Transverse colon (tissue), 4 donors: Measurements from ENCODE around the gene RSL24D1. TPM values are rescaled to one million over a fixed set of nuclear protein-coding genes. Genes with fewer than 3 reads are reported as not detected.

Source experiments
- DNase-seq: peaks from one replicate; pipeline ENCODE4 v3.0.0-alpha.2; 2019
- H3K27ac ChIP-seq, 4 donors: fragments of 200-600 bp; sonication (generic); 2 replicates each; pipeline ENCODE4 v1.5.1; 2016 to 2018; ENCODE audit warnings: inconsistent platforms in 4 of 4
- H3K27me3 ChIP-seq: fragments of 200-600 bp; sonication (generic); 2 replicates; pipeline ENCODE4 v1.5.1; 2017; ENCODE audit warnings: inconsistent platforms
- H3K36me3 ChIP-seq, 4 donors: fragments of 200-600 bp; sonication (generic); 2 replicates each; pipeline ENCODE4 v1.5.1; 2017 to 2019; ENCODE audit warnings: inconsistent platforms in 4 of 4
- H3K4me1 ChIP-seq, 4 donors: fragments of 200-600 bp; sonication (generic); 2 replicates each; pipeline ENCODE4 v1.5.1; 2017 to 2020; ENCODE audit warnings: inconsistent platforms in 4 of 4
- H3K4me3 ChIP-seq, 4 donors: fragments of 200-600 bp; sonication (generic); 1 replicate in 1 of 4; 2 replicates in 3 of 4; pipeline versions ENCODE4 v1.5.1 to v1.6.1; 2017 to 2019; ENCODE audit warnings: inconsistent platforms in 4 of 4
- H3K9me3 ChIP-seq, 2 donors: fragments of 200-600 bp; sonication (generic); 2 replicates each; pipeline ENCODE4 v1.5.1; 2017 to 2019; ENCODE audit warnings: inconsistent platforms in 2 of 2
- CTCF ChIP-seq, 5 experiments: fragments of 200-600 bp in 3 of 5; fragments of 450-650 bp in 2 of 5; sonication (generic) in 3 of 5; IDR thresholded peaks; 1 replicate in 2 of 5; 2 replicates in 3 of 5; pipeline ENCODE4 v1.5.1; 2016 to 2017; ENCODE audit warnings: antibody characterized with exemption in 5 of 5, inconsistent platforms in 3 of 5, mild to moderate bottlenecking in 2 of 5, moderate library complexity in 1 of 5
- EP300 ChIP-seq: sonication (generic); formaldehyde crosslinking; IDR thresholded peaks from one replicate; pipeline ENCODE4 v1.6.1; 2017; ENCODE audit warnings: antibody characterized with exemption, low read depth
- POLR2A ChIP-seq: fragments of 450-650 bp; IDR thresholded peaks from one replicate; pipeline ENCODE4 v1.6.1; 2016; ENCODE audit warnings: antibody characterized with exemption, mild to moderate bottlenecking, moderate library complexity
- POLR2AphosphoS5 ChIP-seq, 3 donors: sonication (generic); formaldehyde crosslinking; IDR thresholded peaks; one replicate each; pipeline ENCODE4 v1.6.1; 2016; ENCODE audit warnings: antibody characterized with exemption in 3 of 3
- WGBS, 2 donors: methylation state at CpG; one replicate each; pipeline ENCODE4 v1.1.5; 2018; ENCODE audit warnings: low coverage in 1 of 2; 5-methylcytosine and 5-hydroxymethylcytosine counted together
- in situ Hi-C, 4 donors: fragments of 200-750 bp; cut with MboI; loops; one replicate each; pipeline versions ENCODE4 v1.15.0 to v1.15.1; 2017; ENCODE audit warnings: low sequenced_read_pairs in 3 of 4, low pct_ligation_motif_present in 1 of 4, low pct_unique_long_range_greater_than_20kb in 1 of 4
- intact Hi-C: fragments of 100-400 bp; cut with DNase I; formaldehyde crosslinking; loops from one replicate; pipeline ENCODE4 v1.15.1; 2023; ENCODE audit warnings: low total_unique reads
- total RNA-seq, 4 donors: library from RNA; depleted of rRNA; stranded (reverse); fragments of >200 nt; gene quantifications; one replicate each; pipeline ENCODE4 v1.1.0, GENCODE V29; 2016

The RSL24D1 gene
- total RNA-seq, 4 donors from 2014 or later, result 10.1 to 65.3 (median 29.9) TPM

DNA sequence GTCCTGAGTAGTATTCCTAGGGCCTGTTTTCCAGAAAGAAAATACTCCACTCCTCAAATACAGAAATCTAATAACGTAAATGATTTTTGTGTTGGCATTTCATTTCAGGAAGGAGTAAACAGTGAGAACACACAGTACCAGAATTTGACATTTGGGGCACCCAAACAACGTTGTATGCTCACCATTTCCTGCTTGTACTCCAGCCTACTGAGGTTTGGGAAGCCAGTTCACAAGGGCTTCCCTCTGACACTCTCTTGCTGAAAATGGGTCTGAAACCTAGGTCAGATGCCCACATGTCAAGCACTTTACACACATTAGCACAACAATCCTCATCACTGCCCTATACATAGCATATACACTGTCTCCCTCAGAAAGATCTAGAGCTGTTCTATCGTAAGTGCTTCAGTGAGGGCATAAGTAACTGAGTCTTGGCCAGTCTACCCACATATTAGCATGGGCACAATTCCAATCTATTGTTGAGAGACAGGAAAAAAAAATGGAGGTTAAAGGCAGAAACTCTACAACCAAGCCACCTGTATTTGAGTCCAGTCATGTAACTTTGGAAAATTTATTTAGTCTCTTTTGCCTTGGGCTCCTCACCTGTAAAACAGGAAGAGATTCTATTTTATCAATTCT, 43.5 kb upstream of the RSL24D1 start:
- Histone ChIP-seq H3K27ac (no peak overlapping the region), H3K4me1 (peaks cover 0 to 21% (median 2%) of the 10 kb centered on the region in 4 donors), H3K4me3 (no peak overlapping the region), H3K36me3 (no peaks in the 10 kb centered on the region), H3K9me3 (no peaks in the 10 kb centered on the region), H3K27me3 (no peaks in the 10 kb centered on the region)
- 65 to 76% methylated on average over 2 to 3 of the region's 3 CpGs for WGBS, 2 donors
- TF ChIP-seq CTCF (IDR thresholded peaks at IDR 0.05), result no peak
- no peak for TF ChIP-seq POLR2AphosphoS5 (IDR thresholded peaks at IDR 0.05)
- TF ChIP-seq POLR2A, result no peak
- TF ChIP-seq EP300, result no peak
- DNase-seq, result no peak
- in situ Hi-C loops (no loop called here), intact Hi-C loops (no loop called here)

DNA sequence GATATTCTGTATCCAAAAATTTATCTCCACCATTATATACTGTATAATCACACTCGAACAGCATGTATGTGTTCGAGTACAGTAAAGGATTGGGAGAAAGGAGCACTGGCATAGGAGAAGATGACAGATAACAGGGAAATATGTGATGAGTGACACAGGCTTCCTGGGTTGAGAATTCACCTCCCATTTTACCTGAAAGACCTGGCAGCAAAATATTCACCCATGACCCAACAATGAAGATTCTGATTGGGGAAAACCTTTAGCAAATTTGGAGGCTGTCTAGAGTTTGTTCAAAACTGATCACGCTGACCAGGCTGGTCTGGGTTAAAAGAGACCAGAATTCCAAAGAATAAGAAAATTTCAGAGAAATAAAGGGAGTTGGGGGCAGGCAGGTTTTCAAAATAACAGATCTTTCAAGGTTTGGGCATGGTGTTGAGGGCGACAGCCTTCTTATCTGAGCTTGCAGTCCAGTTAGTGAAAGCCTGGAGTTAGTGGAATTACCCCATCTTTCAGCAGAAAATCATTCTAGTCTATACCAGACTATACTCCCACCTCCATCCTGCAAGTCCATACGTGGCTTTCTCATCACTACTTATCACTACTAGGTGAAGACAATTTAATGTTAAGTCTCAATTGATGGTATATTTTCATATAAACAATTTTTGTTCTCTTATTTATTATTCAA, 42.8 kb upstream of the RSL24D1 start:
- in situ Hi-C loops, result no loop called here
- no peaks in the 10 kb centered on the region for H3K36me3 ChIP-seq
- peaks cover 0 to 19% (median 2%) of the 10 kb centered on the region in 4 donors for H3K4me1 ChIP-seq
- no peak for TF ChIP-seq CTCF (IDR thresholded peaks at IDR 0.05)
- TF ChIP-seq EP300, result no peak
- TF ChIP-seq POLR2A, result no peak
- TF ChIP-seq POLR2AphosphoS5 (IDR thresholded peaks at IDR 0.05), result no peak
- intact Hi-C loops, result no loop called here
- no peaks in the 10 kb centered on the region for H3K9me3 ChIP-seq
- no peak overlapping the region for H3K27ac ChIP-seq
- no peak overlapping the region for H3K4me3 ChIP-seq
- DNase-seq, result no peak
- no peaks in the 10 kb centered on the region for H3K27me3 ChIP-seq
- WGBS, 2 donors, result 91 to 92% methylated on average over 5 of the region's 5 CpGs

DNA sequence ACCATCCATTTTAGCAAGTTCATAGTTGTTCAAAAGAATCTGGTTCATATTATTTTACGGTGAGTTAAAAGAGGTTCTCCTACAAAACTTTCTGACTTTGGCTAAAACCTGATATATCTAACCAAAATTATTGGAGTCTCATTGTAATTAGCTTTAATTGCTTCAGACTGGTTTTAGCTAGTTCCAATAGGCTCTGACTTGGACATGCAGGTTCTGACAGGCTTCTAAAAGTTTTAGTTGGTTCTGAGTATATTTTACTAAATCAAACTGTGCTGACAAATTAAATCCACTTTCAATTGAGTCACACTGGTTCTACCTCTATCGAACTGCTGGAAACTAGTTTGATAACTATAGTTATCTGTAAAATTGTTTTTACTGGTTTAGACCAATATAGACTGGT, 42.1 kb upstream of the RSL24D1 start:
- peaks cover 0 to 19% (median 4%) of the 10 kb centered on the region in 4 donors for H3K4me1 ChIP-seq
- intact Hi-C loops (no loop called here), in situ Hi-C loops (no loop called here)

GRCh38 chr15:55237219-55238130, 40.7 kb upstream of the RSL24D1 start:
- DNase-seq, result no peak
- in situ Hi-C loops (no loop called here), intact Hi-C loops (no loop called here)
- no peaks in the 10 kb centered on the region for H3K27me3 ChIP-seq
- TF ChIP-seq CTCF (IDR thresholded peaks at IDR 0.05) (no peak), POLR2AphosphoS5 (IDR thresholded peaks at IDR 0.05) (peak in 2 of 3 donors; percentile 25 to 32), POLR2A (peak; percentile 22)
- 74 to 76% methylated on average over 6 of the region's 6 CpGs for WGBS, 2 donors
- peak overlapping the region in 2 of 4 donors; percentile 6 to 44 for H3K27ac ChIP-seq
- no peaks in the 10 kb centered on the region for H3K36me3 ChIP-seq
- peak overlapping the region in 1 of 4 donors; percentile 15 for H3K4me3 ChIP-seq
- H3K4me1 ChIP-seq, result peaks cover 0 to 15% (median 5%) of the 10 kb centered on the region in 4 donors
- H3K9me3 ChIP-seq, result no peaks in the 10 kb centered on the region

More for the DNA sequence above, 42.1 kb upstream of the RSL24D1 start:
- no peaks in the 10 kb centered on the region for H3K9me3 ChIP-seq
- no peak overlapping the region for H3K4me3 ChIP-seq
- TF ChIP-seq POLR2AphosphoS5 (IDR thresholded peaks at IDR 0.05) (no peak), EP300 (no peak)
- no peak for DNase-seq
- no peaks in the 10 kb centered on the region for H3K36me3 ChIP-seq
- 94 to 99% methylated on average over 2 of the region's 2 CpGs for WGBS, 2 donors
- H3K27me3 ChIP-seq, result no peaks in the 10 kb centered on the region
- no peak overlapping the region for H3K27ac ChIP-seq
